B cell (primary cell): ENCODE measurements around the gene CYP26B1. TPM values are rescaled to one million over a fixed set of nuclear protein-coding genes. Genes with fewer than 3 reads are reported as not detected.

ENCODE experiments used
- ATAC-seq: fragments of 200-7000 bp; cut with Tn5 transposase; one replicate; pipeline ENCODE4 v1.10.0; 2021; ENCODE audit warnings: low read depth, mild to moderate bottlenecking, moderate number of reproducible peaks, moderate library complexity
- CTCF ChIA-PET: fragments of 350-600 bp; sonication (Branson Sonifier 250); formaldehyde crosslinking; loops from one replicate; lab custom pipeline; 2021; ENCODE audit warnings: antibody characterized with exemption, inconsistent platforms; lab: Charles Lee
- POLR2A ChIA-PET: fragments of 350-600 bp; sonication (Branson Sonifier 250); formaldehyde crosslinking; loops from one replicate; lab custom pipeline; 2021; ENCODE audit warnings: antibody characterized with exemption; lab: Charles Lee
- DNase-seq: peaks from one replicate; pipeline ENCODE4 v3.0.0; 2013
- H2AFZ ChIP-seq: 2 replicates; pipeline ENCODE4 v1.6.1; 2012; ENCODE audit warnings: mild to moderate bottlenecking, low read depth, low read length; ENCODE audit not compliant: insufficient read depth, poor library complexity, severe bottlenecking
- H3K27ac ChIP-seq, 2 donors: 1 replicate in 1 of 2; 2 replicates in 1 of 2; pipeline ENCODE4 v1.5.1; 2012 to 2013; ENCODE audit warnings: low read length in 2 of 2, mild to moderate bottlenecking in 2 of 2, moderate library complexity in 1 of 2
- H3K27me3 ChIP-seq, 4 experiments: fragments of 200-600 bp in 1 of 4; sonication (generic) in 1 of 4; replicated peaks in 1 of 4; 1 replicate in 2 of 4; 2 replicates in 2 of 4; pipeline versions ENCODE4 v1.6.1 to v1.7.0; 2013 to 2016; ENCODE audit warnings: low read length in 3 of 4, mild to moderate bottlenecking in 2 of 4, mixed read lengths in 1 of 4, moderate library complexity in 1 of 4; ENCODE audit not compliant: insufficient read depth in 4 of 4, control insufficient read depth in 3 of 4; ENCODE audit errors: control extremely low read depth in 1 of 4
- H3K36me3 ChIP-seq, 2 experiments: replicated peaks in 1 of 2; 1 replicate in 1 of 2; 2 replicates in 1 of 2; pipeline versions ENCODE4 v1.6.1 to v1.7.1; 2013; ENCODE audit warnings: low read length in 1 of 2; ENCODE audit not compliant: insufficient read depth in 2 of 2, control insufficient read depth in 1 of 2; ENCODE audit errors: control extremely low read depth in 1 of 2, extremely low read depth in 1 of 2
- H3K4me1 ChIP-seq, 2 donors: fragments of 200-600 bp in 1 of 2; sonication (generic) in 1 of 2; 1 replicate in 1 of 2; 2 replicates in 1 of 2; pipeline versions ENCODE4 v1.5.1 to v1.6.1; 2013 to 2017; ENCODE audit warnings: low read length in 2 of 2; ENCODE audit not compliant: control insufficient read depth in 2 of 2, insufficient read depth in 2 of 2
- H3K4me2 ChIP-seq: replicated peaks from 2 replicates; pipeline ENCODE3; 2012; ENCODE audit warnings: mild to moderate bottlenecking, low read depth, low read length; ENCODE audit not compliant: poor library complexity, severe bottlenecking
- H3K4me3 ChIP-seq, 5 experiments: fragments of 200-600 bp in 1 of 5; sonication (generic) in 1 of 5; 1 replicate in 3 of 5; 2 replicates in 2 of 5; pipeline versions ENCODE4 v1.5.1 to v1.7.0; 2011 to 2016; ENCODE audit warnings: low read length in 4 of 5, mild to moderate bottlenecking in 4 of 5, low read depth in 2 of 5, control low read depth in 1 of 5, moderate library complexity in 1 of 5; ENCODE audit not compliant: insufficient read depth in 1 of 5; ENCODE audit errors: control extremely low read depth in 1 of 5, extremely low read depth in 1 of 5
- H3K79me2 ChIP-seq: fragments of 200-600 bp; sonication (generic); one replicate; pipeline ENCODE4 v1.6.0; 2016; ENCODE audit warnings: low read length; ENCODE audit not compliant: control insufficient read depth, insufficient read depth
- H3K9ac ChIP-seq: fragments of 200-600 bp; sonication (generic); 2 replicates; pipeline ENCODE4 v1.6.1; 2017; ENCODE audit warnings: mild to moderate bottlenecking, low read length, moderate library complexity
- H3K9me3 ChIP-seq, 3 donors: one replicate each; pipeline versions ENCODE4 v1.6.1 to v1.7.1; 2013; ENCODE audit warnings: low read length in 2 of 3; ENCODE audit not compliant: control insufficient read depth in 2 of 3, insufficient read depth in 1 of 3; ENCODE audit errors: control extremely low read depth in 1 of 3
- H4K20me1 ChIP-seq: 2 replicates; pipeline ENCODE4 v1.6.0; 2012; ENCODE audit warnings: mild to moderate bottlenecking, low read length; ENCODE audit not compliant: insufficient read depth, control insufficient read depth, poor library complexity, severe bottlenecking
- H3K27ac Mint-ChIP-seq: one replicate; pipeline ENCODE4 v1.8.0; 2021; ENCODE audit warnings: mixed read lengths
- H3K27me3 Mint-ChIP-seq: one replicate; pipeline ENCODE4 v1.8.0; 2021; ENCODE audit warnings: mixed read lengths
- H3K4me1 Mint-ChIP-seq: one replicate; pipeline ENCODE4 v1.8.0; 2021; ENCODE audit warnings: mixed read lengths
- H3K4me3 Mint-ChIP-seq: one replicate; pipeline ENCODE4 v1.8.0; 2021; ENCODE audit warnings: mixed read lengths
- H3K9me3 Mint-ChIP-seq: one replicate; pipeline ENCODE4 v1.8.0; 2022; ENCODE audit warnings: mixed read lengths; ENCODE audit not compliant: insufficient read depth
- CTCF ChIP-seq: fragments of 200-600 bp; IDR thresholded peaks from one replicate; pipeline ENCODE4 v1.8.0; 2022; ENCODE audit warnings: antibody characterized with exemption, mild to moderate bottlenecking
- EZH2 ChIP-seq: IDR thresholded peaks from 2 replicates; pipeline ENCODE4 v1.6.1; 2012; ENCODE audit warnings: borderline replicate concordance, low read depth, mild to moderate bottlenecking, moderate library complexity, low read length; ENCODE audit not compliant: insufficient read depth, poor library complexity, severe bottlenecking
- WGBS: methylation state at CpG from one replicate; pipeline ENCODE4 v1.1.5; 2013; ENCODE audit warnings: missing lambda C conversion rate; ENCODE audit not compliant: insufficient coverage; 5-methylcytosine and 5-hydroxymethylcytosine counted together
- intact Hi-C: fragments of 100-400 bp; cut with micrococcal nuclease; formaldehyde crosslinking; loops from one replicate; pipeline ENCODE4 v1.10.0; 2022
- polyA plus RNA-seq: library from polyadenylated mRNA; depleted of rRNA; stranded (reverse); fragments of >200 nt; gene quantifications from 2 replicates; pipeline ENCODE4 v1.2.3, GENCODE V29; 2012
- total RNA-seq, 2 donors: library from RNA; stranded (reverse); fragments of 120-200 nt in 1 of 2; gene quantifications; 1 replicate in 1 of 2; 2 replicates in 1 of 2; pipeline versions ENCODE4 v1.2.3 to v1.2.4, GENCODE V29; 2013 to 2022

The CYP26B1 gene
- total and polyA plus RNA-seq, 2 donors (not counting 1 experiment from before 2014, with no cell fraction given): not detected

GRCh38 chr2:72095364-72095763, 52.3 kb downstream of the CYP26B1 start:
- POLR2A ChIA-PET: no interaction called here
- Histone ChIP-seq H3K4me1 (no peaks in the 10 kb centered on the region), H3K79me2 (no peaks in the 10 kb centered on the region), H3K36me3 (no peaks in the 10 kb centered on the region), H3K4me3 (no peak overlapping the region), H4K20me1 (no peaks in the 10 kb centered on the region), H3K4me2 (no peak overlapping the region), H3K27ac (no peak overlapping the region), H3K27me3 (no peaks in the 10 kb centered on the region), H2AFZ (no peak overlapping the region), H3K9ac (no peak overlapping the region), H3K9me3 (peaks cover 0 to 5% (median 0%) of the 10 kb centered on the region in 3 donors)
- no peak for DNase-seq
- Mint-ChIP-seq H3K4me3 (no peak overlapping the region), H3K9me3 (peaks cover under 1% of the 10 kb centered on the region), H3K27ac (no peak overlapping the region), H3K27me3 (no peaks in the 10 kb centered on the region), H3K4me1 (no peaks in the 10 kb centered on the region)
- no peak for ATAC-seq
- TF ChIP-seq CTCF: no peak
- no peak for TF ChIP-seq EZH2
- intact Hi-C loops: no loop called here
- WGBS: 90% methylated on average over 2 of the region's 3 CpGs
- CTCF ChIA-PET: no interaction called here

GRCh38 chr2:72094701-72095100, 53.0 kb downstream of the CYP26B1 start:
- Histone ChIP-seq H3K27me3 (no peaks in the 10 kb centered on the region), H3K36me3 (no peaks in the 10 kb centered on the region), H3K4me3 (no peak overlapping the region), H2AFZ (no peak overlapping the region), H3K4me1 (no peaks in the 10 kb centered on the region), H4K20me1 (no peaks in the 10 kb centered on the region), H3K9ac (no peak overlapping the region), H3K27ac (no peak overlapping the region), H3K4me2 (no peak overlapping the region), H3K9me3 (peaks cover 0 to 7% (median 0%) of the 10 kb centered on the region in 3 donors), H3K79me2 (no peaks in the 10 kb centered on the region)
- DNase-seq: no peak
- H3K4me3 Mint-ChIP-seq: no peak overlapping the region
- POLR2A ChIA-PET: no interaction called here
- H3K9me3 Mint-ChIP-seq: peaks cover 2% of the 10 kb centered on the region
- H3K27me3 Mint-ChIP-seq: no peaks in the 10 kb centered on the region
- no peak for ATAC-seq
- H3K27ac Mint-ChIP-seq: no peak overlapping the region
- CTCF ChIA-PET: no interaction called here
- no peaks in the 10 kb centered on the region for H3K4me1 Mint-ChIP-seq
- 94% methylated on average over 2 of the region's 4 CpGs for WGBS
- intact Hi-C loops: no loop called here
- TF ChIP-seq CTCF (no peak), EZH2 (no peak)
